SK-N-SH (cell line): ENCODE data around the gene LDAH. TPM values are rescaled to one million over a fixed set of nuclear protein-coding genes. Genes with fewer than 3 reads are reported as not detected.
"Not testable (repeated sequence)": the region's sequence is repeated elsewhere in the genome, so short reads cannot be mapped to it uniquely, and the experiment has no call there.

ENCODE experiments used
- CTCF ChIA-PET: fragments of 300-600, 350-600 bp; formaldehyde crosslinking; extraction: SDS; loops from one replicate; lab custom pipeline; 2021; lab: Yijun Ruan, JAX
- POLR2A ChIA-PET: fragments of 350-600 bp; sonication (Branson Sonifier 250); formaldehyde crosslinking; extraction: SDS; loops from one replicate; lab custom pipeline; 2020; ENCODE audit warnings: antibody characterized with exemption, inconsistent platforms; lab: Yijun Ruan, JAX
- DNase-seq: peaks from one replicate; pipeline ENCODE4 v3.0.0; 2012
- H2AFZ ChIP-seq: fragments of 200-600 bp; sonication (generic); 2 replicates; pipeline ENCODE4 v1.8.1; 2016; ENCODE audit warnings: antibody characterized with exemption, mild to moderate bottlenecking, low read depth
- H3F3A ChIP-seq: fragments of 200-600 bp; sonication (generic); replicated peaks from 2 replicates; pipeline ENCODE3; 2016; ENCODE audit warnings: antibody characterized with exemption, mild to moderate bottlenecking; ENCODE audit not compliant: insufficient read depth
- H3K27ac ChIP-seq, 2 experiments: fragments of 200-500 bp in 1 of 2; fragments of 200-600 bp in 1 of 2; sonication (Bioruptor generic) in 1 of 2; sonication (generic), shearing (Covaris generic) in 1 of 2; 2 replicates each; pipeline versions ENCODE4 v1.5.1 to v1.6.1; 2014 to 2016; ENCODE audit warnings: low read depth in 2 of 2, inconsistent platforms in 1 of 2, low read length in 1 of 2, mild to moderate bottlenecking in 1 of 2, mixed read lengths in 1 of 2
- H3K27me3 ChIP-seq: fragments of 200-600 bp; sonication (generic), shearing (Covaris generic); 2 replicates; pipeline ENCODE4 v1.6.1; 2016; ENCODE audit warnings: mixed run types; ENCODE audit not compliant: insufficient read depth
- H3K36me3 ChIP-seq, 2 experiments: fragments of 200-500 bp in 1 of 2; fragments of 200-600 bp in 1 of 2; sonication (Bioruptor generic) in 1 of 2; sonication (generic) in 1 of 2; replicated peaks in 1 of 2; 2 replicates each; pipeline versions ENCODE3 to v1.5.1; 2014 to 2016; ENCODE audit warnings: low read length in 1 of 2, mild to moderate bottlenecking in 1 of 2; ENCODE audit not compliant: insufficient read depth in 2 of 2, control insufficient read depth in 1 of 2
- H3K4me1 ChIP-seq, 2 experiments: fragments of 200-500 bp in 1 of 2; fragments of 200-600 bp in 1 of 2; sonication (Bioruptor generic) in 1 of 2; sonication (generic), shearing (Covaris generic) in 1 of 2; 2 replicates each; pipeline versions ENCODE4 v1.5.1 to v1.6.1; 2014 to 2016; ENCODE audit warnings: low read depth in 1 of 2, low read length in 1 of 2, mixed run types in 1 of 2; ENCODE audit not compliant: insufficient read depth in 2 of 2, control insufficient read depth in 1 of 2
- H3K4me2 ChIP-seq: fragments of 200-600 bp; sonication (generic), shearing (Covaris generic); 2 replicates; pipeline ENCODE4 v1.6.1; 2017; ENCODE audit warnings: mixed run types
- H3K4me3 ChIP-seq, 2 experiments: fragments of 200-500 bp in 1 of 2; fragments of 200-600 bp in 1 of 2; sonication (Bioruptor generic) in 1 of 2; sonication (generic), shearing (Covaris generic) in 1 of 2; 2 replicates each; pipeline versions ENCODE4 v1.5.1 to v1.8.1; 2014 to 2016; ENCODE audit warnings: low read depth in 2 of 2, inconsistent platforms in 1 of 2, low read length in 1 of 2, mild to moderate bottlenecking in 1 of 2, mixed read lengths in 1 of 2, moderate library complexity in 1 of 2
- H3K79me2 ChIP-seq: fragments of 200-600 bp; sonication (generic); 2 replicates; pipeline ENCODE4 v1.8.1; 2017; ENCODE audit warnings: mild to moderate bottlenecking; ENCODE audit not compliant: insufficient read depth
- H3K9ac ChIP-seq: fragments of 200-600 bp; sonication (generic); 2 replicates; pipeline ENCODE4 v1.6.1; 2017; ENCODE audit warnings: mixed run types
- H3K9me2 ChIP-seq: fragments of 200-600 bp; sonication (generic); 2 replicates; pipeline ENCODE4 v1.6.1; 2017; ENCODE audit warnings: mixed run types
- H3K9me3 ChIP-seq: fragments of 200-600 bp; sonication (generic); 2 replicates; pipeline ENCODE4 v1.6.1; 2017; ENCODE audit warnings: mixed run types, mild to moderate bottlenecking, moderate library complexity
- H4K20me1 ChIP-seq: fragments of 200-600 bp; sonication (generic); 2 replicates; pipeline ENCODE4 v1.6.1; 2017; ENCODE audit warnings: mild to moderate bottlenecking, mixed run types; ENCODE audit not compliant: insufficient read depth
- CHD2 ChIP-seq: fragments of 150-350 bp; IDR thresholded peaks from 2 replicates; pipeline ENCODE4 v1.6.1; 2018; ENCODE audit warnings: low read length; ENCODE audit not compliant: partially characterized antibody
- FOXJ3 ChIP-seq: sonication (generic); formaldehyde crosslinking; IDR thresholded peaks from 2 replicates; pipeline ENCODE4 v1.5.1; 2020; ENCODE audit warnings: mild to moderate bottlenecking, missing genetic modification reagents
- GABPA ChIP-seq: IDR thresholded peaks from 2 replicates; pipeline ENCODE4 v1.4.0; 2012; ENCODE audit warnings: low read depth, mild to moderate bottlenecking
- RAD21 ChIP-seq: IDR thresholded peaks from 2 replicates; pipeline ENCODE4 v1.6.1; 2012; ENCODE audit warnings: mild to moderate bottlenecking, low read length
- RCOR1 ChIP-seq: fragments of 150-350 bp; IDR thresholded peaks from 2 replicates; pipeline ENCODE4 v1.6.1; 2017; ENCODE audit warnings: antibody characterized with exemption, low read length
- RFX5 ChIP-seq: IDR thresholded peaks from 2 replicates; pipeline ENCODE4 v1.6.1; 2012; ENCODE audit warnings: mild to moderate bottlenecking, improper control_type of control experiment, low read length
- TAF1 ChIP-seq: IDR thresholded peaks from 2 replicates; pipeline ENCODE4 v1.6.1; 2012; ENCODE audit warnings: low read depth, mild to moderate bottlenecking, low read length, moderate library complexity, borderline replicate concordance
- WGBS: methylation state at CpG from one replicate; pipeline ENCODE4 v1.1.6; 2017; ENCODE audit warnings: low lambda C conversion rate; 5-methylcytosine and 5-hydroxymethylcytosine counted together
- polyA plus RNA-seq, 3 experiments: library from polyadenylated mRNA; depleted of rRNA; stranded (reverse); fragments of >200 nt; gene quantifications; 2 replicates each; pipeline ENCODE4 v1.2.3, GENCODE V29; 2012
- TF ChIP-seq, protein P1 (sequence below): fragments of 150-350 bp; IDR thresholded peaks from 2 replicates; pipeline ENCODE4 v1.6.1; 2017; ENCODE audit warnings: antibody characterized with exemption, low read length, low read depth, borderline replicate concordance
- TF ChIP-seq, protein P2 (sequence below): IDR thresholded peaks from 2 replicates; pipeline ENCODE4 v1.6.1; 2012; ENCODE audit warnings: mild to moderate bottlenecking, low read depth, low read length, moderate library complexity
- TF ChIP-seq, protein P3 (sequence below): IDR thresholded peaks from 2 replicates; pipeline ENCODE4 v1.4.0; 2012; ENCODE audit warnings: low read depth

LDAH gene
- polyA plus RNA-seq, 1 of the 3 experiments (the other 2 are of a cell fraction), result 12.7 TPM

DNA sequence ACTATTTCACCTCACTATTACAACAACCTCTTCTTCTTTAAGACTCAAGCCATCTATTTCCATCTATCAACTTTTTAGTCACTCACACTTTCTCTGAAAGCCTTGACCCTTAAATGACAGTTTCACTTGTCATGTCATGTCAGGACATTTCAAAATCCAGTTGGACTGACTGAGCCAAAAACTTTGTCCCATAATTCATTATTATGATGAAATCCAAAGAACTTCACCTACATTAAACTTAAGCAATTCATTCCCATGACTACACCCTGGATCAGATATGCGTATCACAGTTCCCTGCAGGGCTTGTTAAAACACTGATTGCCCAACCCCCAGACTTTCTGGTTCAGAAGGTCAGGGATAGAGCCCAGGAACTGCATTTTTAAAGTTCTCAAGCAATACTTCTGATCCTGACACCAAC, 26.5 kb downstream of the LDAH start:
- H3K27ac ChIP-seq, result no peak overlapping the region
- no peak overlapping the region for H3K4me2 ChIP-seq
- ChIA-PET CTCF (interaction anchor here (0.7 to 2.6 kb wide), 5 partner anchors 15 to 372 kb away, joined by 3 to 10 read pairs (median 6); no protein-coding TSS in a partner anchor), POLR2A (no interaction called here)
- H3K9me2 ChIP-seq, result no peaks in the 10 kb centered on the region
- H3K4me3 ChIP-seq, result no peak overlapping the region
- no peaks in the 10 kb centered on the region for H3F3A ChIP-seq
- no peak overlapping the region for H3K9ac ChIP-seq
- H4K20me1 ChIP-seq, result no peaks in the 10 kb centered on the region
- no peak overlapping the region for H2AFZ ChIP-seq
- no peaks in the 10 kb centered on the region for H3K27me3 ChIP-seq
- H3K36me3 ChIP-seq, result peaks cover 5 to 30% of the 10 kb centered on the region in 2 experiments
- no peaks in the 10 kb centered on the region for H3K4me1 ChIP-seq
- H3K9me3 ChIP-seq, result no peaks in the 10 kb centered on the region
- H3K79me2 ChIP-seq, result 0 out of 2 replicates have a peak, but pooled peaks cover 4% of the 10 kb centered on the region
- TF ChIP-seq, protein P1, sequence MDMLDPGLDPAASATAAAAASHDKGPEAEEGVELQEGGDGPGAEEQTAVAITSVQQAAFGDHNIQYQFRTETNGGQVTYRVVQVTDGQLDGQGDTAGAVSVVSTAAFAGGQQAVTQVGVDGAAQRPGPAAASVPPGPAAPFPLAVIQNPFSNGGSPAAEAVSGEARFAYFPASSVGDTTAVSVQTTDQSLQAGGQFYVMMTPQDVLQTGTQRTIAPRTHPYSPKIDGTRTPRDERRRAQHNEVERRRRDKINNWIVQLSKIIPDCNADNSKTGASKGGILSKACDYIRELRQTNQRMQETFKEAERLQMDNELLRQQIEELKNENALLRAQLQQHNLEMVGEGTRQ, result no peak
- TF ChIP-seq, protein P2, sequence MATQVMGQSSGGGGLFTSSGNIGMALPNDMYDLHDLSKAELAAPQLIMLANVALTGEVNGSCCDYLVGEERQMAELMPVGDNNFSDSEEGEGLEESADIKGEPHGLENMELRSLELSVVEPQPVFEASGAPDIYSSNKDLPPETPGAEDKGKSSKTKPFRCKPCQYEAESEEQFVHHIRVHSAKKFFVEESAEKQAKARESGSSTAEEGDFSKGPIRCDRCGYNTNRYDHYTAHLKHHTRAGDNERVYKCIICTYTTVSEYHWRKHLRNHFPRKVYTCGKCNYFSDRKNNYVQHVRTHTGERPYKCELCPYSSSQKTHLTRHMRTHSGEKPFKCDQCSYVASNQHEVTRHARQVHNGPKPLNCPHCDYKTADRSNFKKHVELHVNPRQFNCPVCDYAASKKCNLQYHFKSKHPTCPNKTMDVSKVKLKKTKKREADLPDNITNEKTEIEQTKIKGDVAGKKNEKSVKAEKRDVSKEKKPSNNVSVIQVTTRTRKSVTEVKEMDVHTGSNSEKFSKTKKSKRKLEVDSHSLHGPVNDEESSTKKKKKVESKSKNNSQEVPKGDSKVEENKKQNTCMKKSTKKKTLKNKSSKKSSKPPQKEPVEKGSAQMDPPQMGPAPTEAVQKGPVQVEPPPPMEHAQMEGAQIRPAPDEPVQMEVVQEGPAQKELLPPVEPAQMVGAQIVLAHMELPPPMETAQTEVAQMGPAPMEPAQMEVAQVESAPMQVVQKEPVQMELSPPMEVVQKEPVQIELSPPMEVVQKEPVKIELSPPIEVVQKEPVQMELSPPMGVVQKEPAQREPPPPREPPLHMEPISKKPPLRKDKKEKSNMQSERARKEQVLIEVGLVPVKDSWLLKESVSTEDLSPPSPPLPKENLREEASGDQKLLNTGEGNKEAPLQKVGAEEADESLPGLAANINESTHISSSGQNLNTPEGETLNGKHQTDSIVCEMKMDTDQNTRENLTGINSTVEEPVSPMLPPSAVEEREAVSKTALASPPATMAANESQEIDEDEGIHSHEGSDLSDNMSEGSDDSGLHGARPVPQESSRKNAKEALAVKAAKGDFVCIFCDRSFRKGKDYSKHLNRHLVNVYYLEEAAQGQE, result no peak
- TF ChIP-seq, protein P3, sequence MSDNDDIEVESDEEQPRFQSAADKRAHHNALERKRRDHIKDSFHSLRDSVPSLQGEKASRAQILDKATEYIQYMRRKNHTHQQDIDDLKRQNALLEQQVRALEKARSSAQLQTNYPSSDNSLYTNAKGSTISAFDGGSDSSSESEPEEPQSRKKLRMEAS, result no peak
- TF ChIP-seq RFX5 (no peak), RAD21 (no peak), CHD2 (no peak), TAF1 (no peak), RCOR1 (no peak), GABPA (no peak), FOXJ3 (CRISPR knock-in tag) (no peak)
- no peak for DNase-seq
- 84% methylated on average over 1 of the region's 1 CpG for WGBS

DNA sequence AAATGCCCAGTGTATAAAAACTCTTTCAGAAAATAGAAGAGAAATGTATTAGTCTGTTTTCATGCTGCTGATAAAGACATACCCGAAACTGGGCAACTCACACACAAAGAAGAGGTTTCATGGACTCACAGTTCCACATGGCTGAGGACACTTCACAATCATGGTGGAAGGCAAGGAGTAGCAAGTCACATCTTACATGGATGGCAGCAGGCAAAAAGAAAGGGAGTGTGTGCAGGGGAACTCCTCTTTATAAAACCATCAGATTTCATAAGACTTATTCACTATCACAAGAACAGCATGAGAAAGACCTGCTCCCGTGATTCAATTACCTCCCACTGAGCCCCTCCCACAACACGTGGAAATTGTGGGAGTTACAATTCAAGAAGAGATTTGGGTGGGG, 29.0 kb downstream of the LDAH start:
- POLR2A ChIA-PET, H3K9me2 ChIP-seq, H3F3A ChIP-seq, H3K27me3 ChIP-seq, CTCF ChIA-PET, H3K9me3 ChIP-seq, DNase-seq, H2AFZ ChIP-seq, H3K4me3 ChIP-seq, H4K20me1 ChIP-seq, H3K4me1 ChIP-seq, H3K9ac ChIP-seq, H3K4me2 ChIP-seq, H3K79me2 ChIP-seq, H3K27ac ChIP-seq: not testable (repeated sequence)
- 90% methylated on average over 3 of the region's 3 CpGs for WGBS
- H3K36me3 ChIP-seq, result peaks cover 10 to 45% of the 10 kb centered on the region in 2 experiments
